GDM1 (cell line): ENCODE results near the gene MEGF6.

ENCODE experiments used
- DNase-seq: peaks from one replicate; lab custom pipeline; 2025; lab: John Stamatoyannopoulos, UW

The MEGF6 gene

DNA sequence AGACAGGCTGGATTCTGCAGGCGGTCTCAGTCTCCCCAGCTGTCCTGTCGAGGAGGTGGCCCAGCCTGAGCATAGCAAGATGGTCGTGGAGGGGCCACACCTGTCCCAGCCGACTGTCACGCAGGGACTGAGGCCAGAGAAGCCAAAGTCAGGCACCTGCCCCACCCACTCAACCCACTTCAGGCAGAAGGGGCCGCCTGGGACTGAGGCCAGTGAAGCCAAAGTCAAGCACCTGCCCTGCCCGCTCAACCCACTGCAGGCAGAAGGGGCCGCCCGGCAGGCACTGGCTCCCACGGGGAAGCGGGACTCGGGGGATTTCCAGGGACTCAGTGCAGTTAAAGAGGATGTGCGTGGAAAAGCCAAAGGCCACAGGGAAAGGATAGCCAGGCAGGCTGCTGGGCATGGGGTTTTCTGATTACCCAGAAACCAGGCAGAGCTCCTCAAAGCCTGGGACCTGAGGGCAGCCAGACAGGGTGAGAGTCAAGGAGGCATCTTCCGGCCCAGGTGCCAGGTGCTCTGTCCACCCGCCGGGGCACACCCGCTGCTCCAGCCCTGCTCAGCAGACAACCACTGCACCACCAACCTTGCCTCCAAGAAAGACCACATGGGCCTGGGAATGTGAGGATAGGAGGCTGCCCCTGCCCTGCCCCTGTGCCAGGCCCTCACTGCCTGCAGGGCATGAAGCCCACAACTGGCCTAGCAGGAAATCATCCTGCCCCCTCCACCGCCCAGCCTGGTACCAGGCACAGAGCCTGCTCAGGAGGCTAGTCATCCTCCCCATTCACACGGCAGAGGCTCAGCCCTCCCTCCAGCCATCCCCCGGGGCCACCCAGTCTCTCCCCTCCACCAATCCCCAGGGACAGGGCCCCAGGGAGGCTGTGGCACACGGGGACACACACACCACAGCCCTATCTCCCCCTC lies 41.0 kb downstream of the MEGF6 start:
- DNase-seq: no peak

DNA sequence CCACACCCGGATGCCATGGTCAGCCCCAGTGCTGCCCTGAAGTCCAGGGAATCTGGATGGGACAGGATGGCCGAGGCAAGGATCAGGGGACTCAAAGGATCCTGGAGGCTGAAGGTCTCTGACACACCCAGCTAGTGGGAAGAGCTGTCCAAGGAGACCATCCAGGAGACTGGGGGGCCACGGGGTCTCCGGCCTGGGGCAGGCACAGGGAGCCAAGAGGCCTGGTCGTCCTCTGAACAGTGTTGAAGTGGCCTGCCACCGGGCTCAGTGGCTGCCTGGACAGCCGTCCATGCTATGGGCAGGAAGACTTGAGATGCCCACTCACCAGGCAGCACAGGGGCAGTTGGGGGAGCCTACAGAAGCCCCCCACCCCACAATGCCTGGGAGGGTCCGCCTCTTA lies 41.9 kb downstream of the MEGF6 start:
- no peak for DNase-seq

DNA sequence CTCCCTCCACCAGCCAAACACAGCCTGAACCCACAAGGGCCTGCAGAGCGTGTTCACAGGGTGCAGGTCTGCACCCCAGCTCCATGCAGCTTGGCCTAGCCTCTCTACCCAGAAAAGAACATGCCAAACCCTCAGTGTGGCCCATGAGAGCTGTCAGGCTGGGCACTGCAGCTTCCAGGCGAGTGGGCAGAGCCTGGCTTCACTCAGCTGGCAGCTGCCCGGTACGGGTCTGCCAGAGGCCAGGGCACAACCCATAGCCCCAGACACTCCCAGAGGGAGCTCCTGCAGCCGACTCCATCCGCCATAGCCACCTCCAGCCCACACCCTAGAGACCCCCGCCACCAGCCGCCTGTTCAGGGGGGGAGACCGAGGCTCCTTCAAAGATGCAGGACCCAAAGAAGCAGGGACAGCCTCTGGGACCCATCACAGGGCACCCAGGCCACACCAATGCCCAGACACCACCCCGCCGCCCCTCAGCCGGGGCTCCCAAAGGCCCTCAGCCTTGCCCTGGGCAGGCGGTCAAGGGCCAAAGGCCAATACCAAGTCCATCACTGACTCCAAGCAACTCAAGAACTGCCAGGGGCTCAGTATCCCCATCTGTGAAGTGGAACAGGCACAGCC lies 42.4 kb downstream of the MEGF6 start:
- no peak for DNase-seq

DNA sequence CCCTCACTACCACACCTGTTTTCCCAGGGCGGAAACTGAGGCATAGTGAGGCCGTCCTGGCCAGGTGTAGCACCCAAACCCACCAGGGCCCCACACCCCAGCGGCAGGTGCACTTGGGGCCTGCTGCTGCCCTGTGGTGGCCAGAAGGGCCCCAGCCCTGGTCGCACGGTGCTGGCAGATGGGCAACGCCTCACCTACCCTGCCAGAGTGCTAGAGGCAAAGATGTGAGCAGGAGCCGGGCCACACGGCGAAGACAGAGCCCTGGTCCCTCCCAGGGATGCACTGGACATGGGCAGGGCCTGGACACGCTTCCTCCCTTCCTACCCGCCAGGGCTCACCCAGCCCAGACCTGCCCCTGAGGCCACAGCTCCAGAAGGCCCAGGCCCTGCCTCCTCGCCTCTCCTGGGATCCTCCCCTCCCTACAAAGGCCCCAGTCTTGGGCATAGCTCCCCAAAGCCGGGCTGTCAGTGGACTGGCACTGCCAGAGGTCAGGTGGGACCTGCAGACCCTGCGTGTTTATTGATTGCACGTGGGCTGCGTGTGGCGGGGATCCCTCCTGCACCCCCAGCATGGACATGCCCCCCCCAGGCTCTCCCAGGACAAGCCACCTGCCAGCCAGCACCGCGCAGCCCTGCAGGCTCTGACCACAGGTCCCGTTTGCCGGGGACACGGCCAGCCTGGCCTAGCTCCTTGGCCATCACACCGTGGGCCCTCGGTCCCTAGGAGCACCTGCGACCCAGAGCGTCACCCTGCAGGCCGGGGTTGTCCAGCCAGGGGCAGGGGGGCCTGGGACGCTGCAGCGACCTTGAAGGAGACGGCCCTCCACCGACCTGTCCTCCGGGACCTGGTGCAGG lies 44.1 kb downstream of the MEGF6 start:
- no peak for DNase-seq

DNA sequence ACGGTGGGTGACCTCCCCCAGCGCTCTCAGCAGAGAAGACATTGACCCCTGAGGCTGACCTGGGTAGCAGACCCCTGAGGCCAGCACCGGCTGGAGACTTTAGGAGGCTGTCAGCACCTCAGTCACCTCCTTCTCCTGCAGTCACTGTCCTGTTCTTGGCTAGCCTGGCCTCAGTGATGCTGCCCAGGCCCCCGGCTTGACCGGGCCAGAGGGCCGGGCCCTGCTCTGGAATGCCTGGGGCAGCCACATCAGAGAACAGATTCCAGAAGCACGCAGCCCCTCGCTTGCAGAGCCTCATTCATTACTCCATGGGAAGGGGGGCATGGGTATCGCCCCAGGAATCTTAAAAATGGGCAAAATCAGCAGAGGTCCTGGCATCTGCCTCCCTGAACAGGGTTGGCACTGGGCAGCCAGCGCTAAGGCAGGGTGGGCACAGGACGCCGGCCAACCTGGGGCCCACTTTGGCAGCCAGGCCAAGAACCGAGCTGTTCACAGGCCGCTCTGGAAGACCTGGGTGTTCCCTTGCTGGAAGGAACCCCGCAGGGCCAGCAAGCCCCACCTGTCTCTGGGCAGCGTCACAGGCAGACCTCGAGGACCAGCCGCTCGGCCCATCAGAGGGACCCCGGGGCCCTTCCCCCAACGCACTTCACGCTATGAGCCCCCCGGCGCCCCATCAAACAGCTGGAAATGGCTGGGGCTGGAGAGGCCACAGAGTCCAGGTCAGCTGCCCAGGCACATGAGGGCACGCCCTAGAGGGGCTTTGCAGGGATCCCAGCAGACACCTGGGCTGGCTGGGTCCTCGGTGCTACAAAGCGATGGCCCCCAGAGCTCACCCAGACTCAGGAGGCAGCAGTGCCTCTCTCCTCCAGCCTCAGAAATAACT lies 45.1 kb downstream of the MEGF6 start:
- no peak for DNase-seq

DNA sequence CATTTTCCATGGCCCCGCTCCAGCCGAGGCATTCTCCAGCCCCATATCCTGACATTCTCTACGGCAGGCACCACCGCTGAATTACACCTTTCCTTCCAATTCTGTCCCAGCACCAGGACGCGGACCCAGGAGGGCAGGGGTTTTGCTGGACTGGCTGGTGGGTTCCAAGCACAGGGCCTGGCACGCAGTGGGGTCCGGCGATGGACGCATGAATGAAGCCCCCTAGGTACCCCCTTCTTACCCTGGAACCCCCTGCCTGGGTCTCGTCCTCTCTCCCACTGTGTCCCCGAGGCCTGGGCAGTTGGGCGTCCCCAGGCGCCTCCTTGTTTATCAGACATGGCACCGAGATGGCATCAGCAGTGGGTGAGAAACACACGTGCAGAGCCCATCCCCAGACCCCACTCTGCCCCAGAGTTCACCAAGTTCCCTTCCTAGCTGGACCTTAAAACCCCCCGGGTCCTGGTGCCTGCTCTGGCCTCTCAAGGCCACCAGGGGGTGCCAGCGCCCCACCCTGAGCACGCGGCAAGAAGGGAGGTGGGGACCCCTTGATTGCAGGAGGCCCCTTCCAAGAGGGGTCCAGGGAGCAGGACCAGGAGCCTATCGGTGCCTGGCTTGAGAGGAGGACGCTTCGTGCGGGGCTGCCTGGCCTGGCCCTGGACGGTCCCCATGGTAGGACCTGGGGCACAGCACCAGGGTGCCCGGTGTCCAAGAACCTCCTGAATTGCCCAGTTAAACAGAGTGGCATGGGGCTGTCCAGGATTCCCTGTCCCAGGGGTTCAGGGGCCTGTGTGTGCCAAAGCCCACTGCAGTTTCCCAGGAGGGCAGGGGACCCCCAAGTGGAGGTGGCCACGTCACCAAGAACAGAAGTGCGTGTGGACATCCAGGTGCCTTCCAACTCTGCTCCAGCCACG lies 46.1 kb downstream of the MEGF6 start:
- DNase-seq: no peak

DNA sequence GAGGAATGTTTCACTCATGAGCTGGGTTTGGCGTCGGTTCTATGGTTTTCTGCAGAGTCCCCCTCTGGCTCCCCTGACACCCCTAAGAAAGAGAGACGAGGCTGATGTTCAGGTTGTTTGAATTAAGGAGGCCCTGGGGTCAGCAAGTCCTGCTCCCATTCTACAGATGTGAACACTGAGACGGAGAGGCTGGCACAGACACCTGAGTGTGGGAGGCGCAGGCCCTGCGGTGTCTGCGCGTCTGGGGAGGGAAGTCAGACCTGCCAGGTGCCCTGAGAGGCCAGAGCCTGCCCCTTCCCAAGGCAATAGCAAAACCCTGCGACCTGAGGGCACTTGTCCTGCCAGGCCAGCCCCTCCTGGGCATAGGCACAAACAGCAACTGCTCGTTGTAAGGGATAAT lies 47.7 kb downstream of the MEGF6 start:
- no peak for DNase-seq

DNA sequence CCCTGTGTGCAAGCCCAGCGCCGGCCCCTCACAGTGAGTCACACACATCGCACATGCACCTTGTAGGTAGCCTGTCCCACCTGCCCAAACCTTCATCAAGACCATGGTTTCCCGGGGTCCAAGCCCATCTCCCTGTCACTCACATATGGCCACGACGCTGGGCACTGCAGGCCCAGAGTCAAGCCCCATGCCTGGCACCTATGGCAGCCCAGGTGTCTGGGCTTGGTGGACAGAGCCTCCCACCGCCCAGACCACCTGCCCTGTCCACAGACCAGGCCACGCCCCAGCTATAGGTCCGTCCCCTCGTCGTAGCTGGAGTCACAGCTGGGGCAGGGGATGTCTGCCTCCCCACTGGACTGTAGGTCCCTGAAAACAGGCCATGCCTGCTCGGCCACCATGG lies 48.2 kb downstream of the MEGF6 start:
- no peak for DNase-seq

DNA sequence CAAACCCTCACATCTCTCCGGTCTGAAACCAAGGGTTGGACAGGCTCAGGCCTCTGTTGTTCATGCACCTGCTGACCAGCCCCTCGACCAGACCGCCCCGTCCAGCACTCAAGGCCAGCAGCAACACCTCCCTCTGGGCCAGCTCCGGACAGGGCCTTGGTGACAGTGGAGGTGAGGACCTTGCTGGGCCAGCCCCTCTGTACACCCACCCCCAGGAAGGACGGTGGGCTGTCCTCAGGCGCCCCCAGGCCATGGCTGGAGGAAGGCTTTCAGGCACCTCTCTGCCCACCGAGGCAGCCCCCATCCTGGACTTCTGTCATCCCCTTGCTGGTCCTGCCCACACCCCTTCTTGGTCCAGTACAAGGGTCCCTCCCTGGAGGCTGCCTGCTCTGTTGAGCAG lies 48.6 kb downstream of the MEGF6 start:
- DNase-seq: no peak

DNA sequence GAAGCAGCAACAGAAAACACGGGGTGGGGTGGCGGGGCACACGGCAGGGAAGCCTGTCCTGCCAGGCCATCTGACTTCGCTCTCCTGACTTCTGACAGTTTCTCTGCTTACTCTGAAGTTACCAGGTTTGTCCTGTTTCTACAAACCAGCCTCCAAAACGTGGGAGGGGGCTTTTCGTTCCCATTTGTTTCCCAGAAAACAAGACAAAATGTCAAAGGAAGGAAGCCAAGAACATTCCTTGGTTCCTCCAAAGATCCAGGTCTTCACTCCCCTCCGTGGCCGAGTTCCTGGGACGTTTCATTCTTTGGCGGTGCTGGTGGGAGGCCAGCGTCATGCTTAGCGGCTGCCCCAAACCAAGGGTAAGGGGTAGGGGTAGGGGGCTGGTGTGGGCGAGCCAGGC lies 49.6 kb downstream of the MEGF6 start:
- no peak for DNase-seq

DNA sequence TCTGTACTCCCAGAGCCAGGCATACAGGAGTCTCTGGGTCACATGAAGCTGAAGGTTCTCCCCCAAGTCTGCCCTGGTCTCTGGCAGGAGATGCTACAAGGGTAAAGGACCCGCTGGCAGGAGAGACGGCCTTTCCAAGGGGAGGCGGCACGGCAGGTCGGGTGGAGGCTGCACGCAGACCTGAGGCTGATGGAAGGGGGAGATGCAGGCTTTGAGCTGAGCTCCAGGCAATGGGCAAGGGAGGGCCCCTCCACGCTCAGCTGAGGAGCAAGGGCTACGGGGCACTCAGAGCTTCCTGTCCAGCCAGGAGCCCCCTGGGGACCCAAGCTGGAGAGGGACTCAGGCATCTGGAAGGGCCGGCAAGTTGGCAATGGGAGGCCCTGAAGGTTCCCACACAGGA lies 50.3 kb downstream of the MEGF6 start:
- DNase-seq: no peak

DNA sequence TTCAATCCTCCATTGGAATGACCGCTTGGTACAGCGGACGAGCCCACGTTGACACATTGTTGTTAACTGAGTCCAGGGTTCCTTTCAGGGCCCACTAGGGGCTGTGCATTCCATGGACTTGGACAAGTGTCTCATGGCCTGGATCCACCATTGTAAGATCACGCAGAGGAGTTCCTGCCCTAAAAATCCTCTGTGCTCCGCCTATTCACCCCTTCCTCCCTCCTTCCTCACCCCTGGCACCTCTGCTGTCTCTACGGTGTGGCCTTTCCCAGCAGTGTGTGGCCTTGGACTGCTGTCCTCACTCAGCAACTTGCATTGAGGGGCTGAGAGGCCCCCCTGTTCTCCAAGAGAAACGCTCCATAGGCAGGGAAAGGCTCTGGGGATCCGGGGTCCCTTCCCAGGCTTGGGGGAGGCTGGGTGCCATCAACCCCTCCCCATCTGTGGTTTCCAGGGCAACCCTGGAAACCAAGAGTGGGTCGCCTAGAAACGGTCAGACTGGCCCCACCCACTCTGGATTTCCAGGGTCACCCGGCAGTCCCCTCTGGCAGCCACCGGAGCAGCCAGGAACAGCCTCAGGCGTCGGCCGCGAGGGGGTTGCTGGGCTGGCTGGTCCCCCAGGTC lies 50.9 kb downstream of the MEGF6 start:
- DNase-seq: no peak

DNA sequence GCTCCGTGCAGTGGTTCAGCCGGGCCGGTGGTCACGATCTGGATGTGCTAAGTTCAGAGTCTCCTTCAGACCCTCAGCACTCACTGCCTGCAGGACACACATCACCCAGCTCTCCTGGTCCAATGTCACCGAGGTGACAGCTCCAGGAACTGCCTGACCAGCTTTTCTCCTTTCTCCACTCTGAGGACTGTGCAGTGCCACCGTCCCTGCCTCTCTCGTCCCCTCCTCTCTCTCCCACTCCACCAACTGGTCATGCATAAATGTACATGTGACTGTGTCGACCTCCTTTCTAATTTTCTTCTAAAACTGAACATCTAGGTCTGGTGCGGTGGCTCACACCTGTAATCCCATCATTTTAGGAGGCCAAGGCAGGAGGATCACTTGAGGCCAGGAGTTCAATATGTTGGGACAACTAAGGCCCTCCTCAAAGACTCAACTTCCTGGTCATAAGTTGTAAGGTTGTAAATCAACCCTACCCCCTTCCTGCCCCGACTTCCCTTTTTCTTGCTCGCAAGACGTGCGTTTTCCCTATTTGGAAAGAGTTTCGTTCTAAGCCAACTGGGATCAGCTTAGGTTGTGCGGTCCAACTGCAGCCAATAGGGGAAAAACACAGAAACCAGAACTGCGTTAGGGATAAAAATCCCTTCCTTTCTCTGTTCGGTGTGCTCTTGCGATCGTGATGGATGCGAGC lies 53.1 kb downstream of the MEGF6 start:
- no peak for DNase-seq

DNA sequence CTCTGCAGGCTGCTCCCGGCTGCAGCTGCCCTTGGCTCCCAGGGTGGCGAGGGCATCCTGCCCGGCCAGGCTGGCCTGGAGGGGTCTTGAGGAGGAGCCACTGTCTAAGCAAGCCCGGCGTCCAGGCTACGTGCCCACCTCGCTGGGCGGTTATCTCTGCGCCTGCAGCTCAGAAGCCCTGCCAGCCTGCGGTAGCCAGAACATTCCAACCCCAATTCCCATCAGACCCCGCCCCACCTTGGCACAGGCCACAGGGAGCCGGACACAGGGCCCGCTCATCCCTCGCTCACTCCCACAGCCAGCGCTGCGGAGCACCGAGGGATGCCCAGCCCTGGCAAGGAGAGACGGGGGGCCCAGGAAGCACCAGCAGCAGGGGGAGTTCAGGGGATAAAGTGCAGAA lies 53.9 kb downstream of the MEGF6 start:
- no peak for DNase-seq

DNA sequence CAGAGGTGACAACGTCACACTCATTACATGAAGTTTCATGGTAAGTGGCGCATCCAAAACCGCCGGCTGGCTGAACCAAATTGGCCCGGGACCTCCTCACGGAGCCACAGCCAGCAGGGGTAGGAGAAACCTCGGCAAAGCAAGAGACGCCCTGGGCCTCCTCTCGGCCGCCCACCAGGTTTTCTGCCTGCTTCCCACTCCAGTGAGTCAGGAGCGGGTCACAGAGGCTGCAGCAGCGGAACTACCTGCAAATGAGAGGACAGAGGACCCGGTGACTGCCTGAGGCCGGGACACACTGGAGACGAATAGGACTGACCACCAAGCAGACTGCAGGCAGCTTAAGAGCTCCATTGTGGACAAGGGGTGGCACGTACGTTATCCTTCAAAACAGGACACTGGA lies 55.0 kb downstream of the MEGF6 start:
- no peak for DNase-seq

DNA sequence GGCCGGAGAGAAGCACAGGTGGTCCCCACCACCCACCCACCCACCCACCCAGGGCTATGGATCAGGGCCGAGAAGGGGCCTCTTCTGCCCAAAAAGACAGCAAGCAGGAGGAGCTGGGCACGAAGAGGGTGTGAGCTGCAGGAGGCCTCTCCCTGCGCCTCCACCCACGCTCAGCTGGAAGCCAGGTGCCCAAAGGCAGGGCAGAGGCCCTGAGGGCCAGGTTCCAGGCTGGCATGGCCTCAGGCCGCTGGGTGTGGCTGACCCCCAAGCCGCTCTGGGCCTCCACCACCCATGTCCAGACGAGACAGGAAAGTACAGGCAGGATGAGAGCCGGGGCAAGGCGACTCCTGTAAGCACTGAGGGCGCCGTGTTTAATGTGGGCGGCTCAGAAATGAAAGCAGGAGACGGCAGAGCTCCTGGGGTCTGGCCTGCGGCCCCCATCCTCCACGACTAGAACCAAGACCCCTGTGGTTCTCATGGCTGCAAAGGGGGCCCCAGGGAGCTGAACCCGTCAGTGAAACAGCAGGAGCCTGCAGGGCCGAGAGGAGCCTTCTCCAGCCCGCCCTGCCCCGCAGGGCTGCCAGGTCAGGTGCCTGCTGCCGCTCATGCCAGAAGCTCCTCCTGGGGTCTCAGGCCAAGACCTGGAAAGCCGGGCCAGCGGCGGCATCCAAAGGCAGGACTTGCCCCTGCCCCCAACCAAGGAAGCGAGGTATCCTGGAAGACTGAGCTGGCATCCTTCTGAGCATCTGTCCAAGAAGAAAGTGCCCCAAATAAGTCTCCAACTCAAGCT lies 56.0 kb downstream of the MEGF6 start:
- DNase-seq: no peak

DNA sequence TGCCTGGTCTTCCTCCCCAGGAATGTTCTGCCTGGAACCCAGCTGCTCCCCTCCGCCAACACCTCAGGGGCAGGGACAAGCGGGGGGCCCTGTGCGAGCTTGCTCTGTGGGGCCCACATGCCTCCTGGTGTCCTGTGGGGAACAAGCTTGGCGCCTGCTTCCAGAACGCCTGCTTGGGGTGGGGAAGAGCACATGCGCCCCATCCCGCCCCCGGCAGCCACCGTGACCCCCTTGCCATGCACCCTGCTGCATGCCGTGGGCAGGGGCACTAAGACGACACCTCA lies 57.4 kb downstream of the MEGF6 start:
- DNase-seq: no peak

DNA sequence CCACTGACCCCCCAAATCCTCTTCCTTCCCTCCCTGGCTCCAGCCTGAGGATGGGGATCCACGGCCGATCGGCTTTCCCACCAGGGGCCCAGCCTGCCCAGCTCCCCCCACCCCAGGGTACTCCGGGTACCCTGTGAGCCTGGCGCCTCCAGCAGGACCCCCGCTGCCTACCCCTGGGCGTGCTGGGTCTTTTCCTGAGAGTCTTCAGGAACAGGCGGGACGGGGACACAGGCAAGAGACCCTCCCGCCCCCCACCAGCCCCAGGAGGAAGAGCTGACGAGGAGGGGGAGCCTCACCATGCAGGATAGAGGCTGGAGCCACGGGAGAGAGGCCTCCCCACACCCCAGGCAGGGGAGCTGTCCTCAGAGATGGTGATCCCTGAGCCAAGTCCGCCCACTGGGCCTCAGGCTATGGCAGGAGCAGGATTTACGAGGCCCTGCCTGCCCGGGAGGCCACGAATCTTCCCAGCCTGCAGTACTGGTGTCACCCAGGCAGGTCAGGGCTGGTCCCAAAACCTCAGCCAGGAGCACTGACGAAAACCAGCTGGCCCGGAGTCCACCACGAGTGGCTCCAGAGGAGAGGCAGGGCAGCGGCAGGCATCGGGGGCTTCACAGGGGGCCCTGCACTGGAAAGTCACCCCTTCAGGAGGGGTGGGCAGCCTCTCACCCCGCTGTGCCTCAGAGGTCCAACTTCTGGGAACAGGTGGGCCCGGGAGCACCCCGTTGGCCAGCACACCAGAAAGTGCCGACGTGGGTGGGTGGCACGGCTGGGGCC lies 58.0 kb downstream of the MEGF6 start:
- no peak for DNase-seq
